ENCODE measurements around the gene TENM4. TPM values are rescaled to one million over a fixed set of nuclear protein-coding genes. Genes with fewer than 3 reads are reported as not detected.
"Not testable (repeated sequence)": the region's sequence is repeated elsewhere in the genome, so short reads cannot be mapped to it uniquely, and the experiment has no call there.

TENM4 gene
- total RNA-seq, 2 experiments from 2014 or later, result not detected

- H3K36me3 Mint-ChIP-seq (ENCODE audit: low read depth), result no peaks in the 10 kb centered on the region
- DNase-seq (no peak), ATAC-seq (no peak)
- ChIA-PET CTCF (no interaction called here), POLR2A (no interaction called here)
- H3K9me3 Mint-ChIP-seq (ENCODE audit: insufficient read depth), result peaks cover 6% of the 10 kb centered on the region
- no peak overlapping the region for H3K4me3 Mint-ChIP-seq
- H3K27ac Mint-ChIP-seq, result no peak overlapping the region
- H3K4me1 Mint-ChIP-seq (ENCODE audit: low read depth), result no peaks in the 10 kb centered on the region
- H3K27me3 Mint-ChIP-seq (ENCODE audit: low read depth), result peaks cover 5% of the 10 kb centered on the region
Observed at GRCh38 chr11:78622666-78623065, 818.2 kb downstream of the TENM4 start.

GRCh38 chr11:78620159-78620558 lies 820.7 kb downstream of the TENM4 start:
- no peak for ATAC-seq
- Mint-ChIP-seq H3K4me3 (no peak overlapping the region), H3K27ac (no peak overlapping the region), H3K36me3 (ENCODE audit: low read depth) (no peaks in the 10 kb centered on the region), H3K27me3 (ENCODE audit: low read depth) (no peaks in the 10 kb centered on the region), H3K9me3 (ENCODE audit: insufficient read depth) (peaks cover 3% of the 10 kb centered on the region), H3K4me1 (ENCODE audit: low read depth) (no peaks in the 10 kb centered on the region)
- ChIA-PET CTCF (no interaction called here), POLR2A (no interaction called here)
- DNase-seq, result no peak

GRCh38 chr11:78615724-78616123 lies 825.1 kb downstream of the TENM4 start:
- DNase-seq (no peak), ATAC-seq (no peak)
- Mint-ChIP-seq H3K4me1 (ENCODE audit: low read depth) (no peaks in the 10 kb centered on the region), H3K9me3 (ENCODE audit: insufficient read depth) (peaks cover 3% of the 10 kb centered on the region), H3K4me3 (no peak overlapping the region), H3K27me3 (ENCODE audit: low read depth) (no peaks in the 10 kb centered on the region), H3K27ac (no peak overlapping the region), H3K36me3 (ENCODE audit: low read depth) (no peaks in the 10 kb centered on the region)
- POLR2A ChIA-PET, result no interaction called here
- CTCF ChIA-PET, result no interaction called here

DNA sequence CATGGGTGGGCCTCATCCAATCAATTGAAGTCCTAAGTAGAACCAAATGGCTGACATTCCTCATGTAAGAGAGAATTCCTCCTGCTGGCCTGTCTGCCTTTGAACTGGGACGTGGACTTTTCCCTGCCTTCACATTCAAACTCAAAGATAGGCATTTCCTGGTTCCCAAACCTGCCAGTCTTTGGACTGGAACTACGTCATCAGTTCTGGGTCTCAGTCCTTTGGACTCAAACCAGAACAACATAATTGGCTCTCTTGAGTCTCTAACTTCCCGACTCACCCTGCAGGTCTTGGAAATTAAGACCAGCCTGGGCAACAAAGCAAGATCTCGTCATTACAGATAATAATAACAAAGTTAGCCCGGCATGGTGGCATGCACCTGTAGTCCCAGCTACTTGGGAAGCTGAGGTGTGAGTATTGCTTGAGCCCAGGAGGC lies 827.4 kb downstream of the TENM4 start:
- Mint-ChIP-seq H3K27ac (no peak overlapping the region), H3K36me3 (ENCODE audit: low read depth) (no peaks in the 10 kb centered on the region), H3K4me1 (ENCODE audit: low read depth) (no peaks in the 10 kb centered on the region), H3K4me3 (no peak overlapping the region), H3K27me3 (ENCODE audit: low read depth) (no peaks in the 10 kb centered on the region), H3K9me3 (ENCODE audit: insufficient read depth) (no peaks in the 10 kb centered on the region)
- POLR2A ChIA-PET, result no interaction called here
- no peak for ATAC-seq
- DNase-seq, result no peak
- CTCF ChIA-PET, result no interaction called here

- H3K4me3 Mint-ChIP-seq, result no peak overlapping the region
- H3K9me3 Mint-ChIP-seq (ENCODE audit: insufficient read depth), result no peaks in the 10 kb centered on the region
- H3K4me1 Mint-ChIP-seq (ENCODE audit: low read depth), result no peaks in the 10 kb centered on the region
- no peaks in the 10 kb centered on the region for H3K27me3 Mint-ChIP-seq (ENCODE audit: low read depth)
- ChIA-PET CTCF (no interaction called here), POLR2A (no interaction called here)
- H3K27ac Mint-ChIP-seq, result no peak overlapping the region
- no peak for ATAC-seq
- DNase-seq, result no peak
- no peaks in the 10 kb centered on the region for H3K36me3 Mint-ChIP-seq (ENCODE audit: low read depth)
Observed at GRCh38 chr11:78612721-78613377, 828.0 kb downstream of the TENM4 start.

- H3K27me3 Mint-ChIP-seq (ENCODE audit: low read depth); H3K4me3 Mint-ChIP-seq; H3K4me1 Mint-ChIP-seq (ENCODE audit: low read depth); ATAC-seq; POLR2A ChIA-PET; CTCF ChIA-PET; DNase-seq; H3K27ac Mint-ChIP-seq; H3K36me3 Mint-ChIP-seq (ENCODE audit: low read depth); H3K9me3 Mint-ChIP-seq (ENCODE audit: insufficient read depth): not testable (repeated sequence)
Observed at GRCh38 chr11:78609321-78609720, 831.5 kb downstream of the TENM4 start.

GRCh38 chr11:78607696-78608095 lies 833.1 kb downstream of the TENM4 start:
- H3K9me3 Mint-ChIP-seq (ENCODE audit: insufficient read depth), result no peaks in the 10 kb centered on the region
- CTCF ChIA-PET, result interaction anchor here (0.8 kb wide), 1 partner anchor 11 kb away, joined by 3 read pairs; no protein-coding TSS in a partner anchor

GRCh38 chr11:78606667-78607066 lies 834.2 kb downstream of the TENM4 start:
- DNase-seq (no peak), ATAC-seq (no peak)
- H3K27ac Mint-ChIP-seq, result no peak overlapping the region
- H3K9me3 Mint-ChIP-seq (ENCODE audit: insufficient read depth), result no peaks in the 10 kb centered on the region
- no peaks in the 10 kb centered on the region for H3K36me3 Mint-ChIP-seq (ENCODE audit: low read depth)
- H3K27me3 Mint-ChIP-seq (ENCODE audit: low read depth), result peaks cover 8% of the 10 kb centered on the region
- ChIA-PET CTCF (no interaction called here), POLR2A (no interaction called here)
- no peak overlapping the region for H3K4me3 Mint-ChIP-seq
- no peaks in the 10 kb centered on the region for H3K4me1 Mint-ChIP-seq (ENCODE audit: low read depth)

More at GRCh38 chr11:78607696-78608095, 833.1 kb downstream of the TENM4 start:
- no peak for ATAC-seq
- Mint-ChIP-seq H3K4me3 (no peak overlapping the region), H3K27me3 (ENCODE audit: low read depth) (peaks cover 3% of the 10 kb centered on the region), H3K36me3 (ENCODE audit: low read depth) (no peaks in the 10 kb centered on the region), H3K4me1 (ENCODE audit: low read depth) (no peaks in the 10 kb centered on the region), H3K27ac (no peak overlapping the region)
- DNase-seq, result no peak
- POLR2A ChIA-PET, result no interaction called here

DNA sequence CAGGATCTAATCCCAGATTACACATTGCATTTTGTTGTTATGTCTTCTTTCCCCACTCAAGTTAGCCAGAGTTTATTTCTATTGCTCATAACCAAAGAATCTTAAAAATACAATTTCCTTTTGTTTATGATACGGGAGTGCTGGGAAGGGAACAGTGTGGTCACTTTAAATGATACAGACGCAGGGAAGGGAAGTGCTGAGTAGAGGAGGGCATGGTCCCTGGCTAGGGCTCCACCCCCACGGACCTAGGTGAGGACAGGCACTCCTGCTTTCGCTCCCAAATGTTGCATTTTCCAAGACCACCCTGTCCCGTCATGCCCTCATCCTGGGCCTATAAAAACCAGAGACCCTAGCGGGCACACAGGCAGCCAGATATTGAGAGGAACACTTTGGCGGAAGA lies 835.5 kb downstream of the TENM4 start:
- H3K4me3 Mint-ChIP-seq, result no peak overlapping the region
- no peaks in the 10 kb centered on the region for H3K4me1 Mint-ChIP-seq (ENCODE audit: low read depth)
- no peaks in the 10 kb centered on the region for H3K36me3 Mint-ChIP-seq (ENCODE audit: low read depth)
- POLR2A ChIA-PET, result no interaction called here
- CTCF ChIA-PET, result no interaction called here
- no peak overlapping the region for H3K27ac Mint-ChIP-seq
- peaks cover 18% of the 10 kb centered on the region for H3K27me3 Mint-ChIP-seq (ENCODE audit: low read depth)
- no peaks in the 10 kb centered on the region for H3K9me3 Mint-ChIP-seq (ENCODE audit: insufficient read depth)
- DNase-seq, result no peak
- no peak for ATAC-seq

GRCh38 chr11:78603792-78604191 lies 837.0 kb downstream of the TENM4 start:
- ATAC-seq (no peak), DNase-seq (no peak)
- Mint-ChIP-seq H3K4me1 (ENCODE audit: low read depth) (no peaks in the 10 kb centered on the region), H3K36me3 (ENCODE audit: low read depth) (no peaks in the 10 kb centered on the region), H3K9me3 (ENCODE audit: insufficient read depth) (no peaks in the 10 kb centered on the region), H3K27ac (no peak overlapping the region), H3K4me3 (no peak overlapping the region), H3K27me3 (ENCODE audit: low read depth) (peaks cover 29% of the 10 kb centered on the region)
- POLR2A ChIA-PET, result no interaction called here
- CTCF ChIA-PET, result no interaction called here

Small RNA genes within 50 kb of the gene (microRNA-seq; reads per million reads assigned to microRNA genes)
- gene MIR5579 (not detected), gene MIR708 (5.7 reads per million, percentile 7 among the genes with 10 or more reads in this experiment)

All from activated CD8-positive, alpha-beta T cell treated with anti-CD3 and anti-CD28 coated beads, Interleukin-2, amount 10 ng/mL, durations not matched to agents 7 days and 5 days (primary cell).